HG02763 (cell line): Measurements from ENCODE around the gene C2orf81.

Experiments
- ATAC-seq: cut with Tn5 transposase; IDR thresholded peaks from one replicate; pipeline ENCODE4 v1.9.1; 2021; ENCODE audit warnings: mild to moderate bottlenecking, moderate library complexity; ENCODE audit not compliant: unreplicated experiment

C2orf81 gene

GRCh38 chr2:74391580-74392448 is 29.6 kb downstream of the C2orf81 start:
- peak; percentile 73 for ATAC-seq

GRCh38 chr2:74391209-74391579 is 30.2 kb downstream of the C2orf81 start:
- peak; percentile 18 for ATAC-seq

GRCh38 chr2:74390606-74391005 is 30.8 kb downstream of the C2orf81 start:
- no peak for ATAC-seq

GRCh38 chr2:74387346-74387745 is 34.1 kb downstream of the C2orf81 start:
- no peak for ATAC-seq

- no peak for ATAC-seq
Observed at GRCh38 chr2:74385396-74385795, 36.0 kb downstream of the C2orf81 start.

- ATAC-seq, result no peak
Observed at GRCh38 chr2:74384051-74384450, 37.4 kb downstream of the C2orf81 start.

- ATAC-seq, result no peak
Observed at GRCh38 chr2:74383254-74383653, 38.2 kb downstream of the C2orf81 start.

- no peak for ATAC-seq
Observed at GRCh38 chr2:74381751-74382150, 39.7 kb downstream of the C2orf81 start.

- no peak for ATAC-seq
Observed at GRCh38 chr2:74379851-74380789, 41.3 kb downstream of the C2orf81 start, which contains the start of gene DCTN1. TSS of gene DCTN1 (minus strand) at chr2:74380311. CDS start at chr2:74380037, 274 bp downstream.

- ATAC-seq, result no peak
Observed at GRCh38 chr2:74378007-74378406, 43.4 kb downstream of the C2orf81 start.

- ATAC-seq, result no peak
Observed at GRCh38 chr2:74375838-74376237, 45.6 kb downstream of the C2orf81 start.

GRCh38 chr2:74374509-74375205 is 46.8 kb downstream of the C2orf81 start:
- no peak for ATAC-seq

- ATAC-seq, result no peak
Observed at GRCh38 chr2:74373985-74374384, 47.4 kb downstream of the C2orf81 start.

- no peak for ATAC-seq
Observed at GRCh38 chr2:74373221-74373676, 48.2 kb downstream of the C2orf81 start.

- ATAC-seq, result no peak
Observed at GRCh38 chr2:74372674-74373073, 48.7 kb downstream of the C2orf81 start.

- no peak for ATAC-seq
Observed at GRCh38 chr2:74371421-74371820, 50.0 kb downstream of the C2orf81 start.

GRCh38 chr2:74369976-74370375 is 51.4 kb downstream of the C2orf81 start:
- no peak for ATAC-seq

- no peak for ATAC-seq
Observed at GRCh38 chr2:74368499-74368898, 52.9 kb downstream of the C2orf81 start.

GRCh38 chr2:74367789-74368188 is 53.6 kb downstream of the C2orf81 start:
- no peak for ATAC-seq

GRCh38 chr2:74366036-74366435 is 55.4 kb downstream of the C2orf81 start:
- ATAC-seq, result no peak
